ENCODE measurements around the gene FNDC1.

- TF ChIP-seq TAF1 (IDR thresholded peaks at IDR 0.05; ENCODE audit: low read depth, low read length): no peak
- TF ChIP-seq POU2F2 (IDR thresholded peaks at IDR 0.05; ENCODE audit: low read depth, low read length): no peak
- TF ChIP-seq POLR2A (IDR thresholded peaks at IDR 0.05; ENCODE audit: low read depth, low read length): no peak
- no peak for TF ChIP-seq POLR2AphosphoS5 (IDR thresholded peaks at IDR 0.05; ENCODE audit: low read depth, low read length)
Measured at GRCh38 chr6:159238920-159239558, 69.8 kb downstream of the FNDC1 start.

Measured in GM12891 (cell line).